Skeletal muscle satellite cell (primary cell): ENCODE data around the gene PDGFRB.

Experiments used
- H3K27me3 ChIP-seq: 2 replicates; pipeline ENCODE4 v1.7.0; 2013; ENCODE audit warnings: low read length; ENCODE audit not compliant: control insufficient read depth, insufficient read depth
- H3K36me3 ChIP-seq: 2 replicates; pipeline ENCODE4 v1.7.0; 2013; ENCODE audit warnings: mild to moderate bottlenecking, control low read depth, low read length; ENCODE audit not compliant: insufficient read depth
- H3K4me1 ChIP-seq: 2 replicates; pipeline ENCODE4 v1.7.0; 2013; ENCODE audit warnings: low read length; ENCODE audit not compliant: control insufficient read depth, insufficient read depth
- H3K4me2 ChIP-seq: 2 replicates; pipeline ENCODE4 v1.7.0; 2013; ENCODE audit warnings: mild to moderate bottlenecking, low read length
- H3K4me3 ChIP-seq: 2 replicates; pipeline ENCODE4 v1.7.0; 2013; ENCODE audit warnings: low read length
- H3K9ac ChIP-seq: 2 replicates; pipeline ENCODE4 v1.7.0; 2013; ENCODE audit warnings: mild to moderate bottlenecking, low read depth, low read length, moderate library complexity
- H3K9me3 ChIP-seq: replicated peaks from 2 replicates; pipeline ENCODE4 v1.7.0; 2013; ENCODE audit warnings: mild to moderate bottlenecking, control low read depth, low read length

PDGFRB gene

DNA sequence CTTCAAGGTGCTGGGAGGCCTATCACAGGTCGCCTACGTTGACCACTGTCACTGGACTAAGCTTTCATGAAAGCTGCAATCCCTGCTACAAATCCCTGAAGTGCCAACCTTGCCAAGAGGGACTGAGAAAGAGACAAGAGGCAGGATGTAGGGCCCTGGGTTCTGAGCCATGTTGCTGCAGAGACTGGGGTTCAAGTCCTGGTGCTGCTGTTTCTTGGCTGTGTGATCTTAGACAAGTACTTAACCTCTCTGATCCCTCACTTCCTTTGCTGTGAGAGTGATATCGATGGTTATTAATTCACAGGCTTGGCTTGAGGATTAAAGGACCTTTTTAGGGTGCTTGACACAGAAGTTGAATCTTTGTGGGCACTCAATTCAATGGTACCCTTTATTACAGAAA, 84.8 kb downstream of the PDGFRB start:
- Histone ChIP-seq H3K4me1 (peaks cover 29% of the 10 kb centered on the region), H3K9ac (no peak overlapping the region), H3K9me3 (peaks cover 3% of the 10 kb centered on the region), H3K36me3 (no peaks in the 10 kb centered on the region), H3K4me3 (no peak overlapping the region), H3K4me2 (no peak overlapping the region), H3K27me3 (peaks cover 11% of the 10 kb centered on the region)

DNA sequence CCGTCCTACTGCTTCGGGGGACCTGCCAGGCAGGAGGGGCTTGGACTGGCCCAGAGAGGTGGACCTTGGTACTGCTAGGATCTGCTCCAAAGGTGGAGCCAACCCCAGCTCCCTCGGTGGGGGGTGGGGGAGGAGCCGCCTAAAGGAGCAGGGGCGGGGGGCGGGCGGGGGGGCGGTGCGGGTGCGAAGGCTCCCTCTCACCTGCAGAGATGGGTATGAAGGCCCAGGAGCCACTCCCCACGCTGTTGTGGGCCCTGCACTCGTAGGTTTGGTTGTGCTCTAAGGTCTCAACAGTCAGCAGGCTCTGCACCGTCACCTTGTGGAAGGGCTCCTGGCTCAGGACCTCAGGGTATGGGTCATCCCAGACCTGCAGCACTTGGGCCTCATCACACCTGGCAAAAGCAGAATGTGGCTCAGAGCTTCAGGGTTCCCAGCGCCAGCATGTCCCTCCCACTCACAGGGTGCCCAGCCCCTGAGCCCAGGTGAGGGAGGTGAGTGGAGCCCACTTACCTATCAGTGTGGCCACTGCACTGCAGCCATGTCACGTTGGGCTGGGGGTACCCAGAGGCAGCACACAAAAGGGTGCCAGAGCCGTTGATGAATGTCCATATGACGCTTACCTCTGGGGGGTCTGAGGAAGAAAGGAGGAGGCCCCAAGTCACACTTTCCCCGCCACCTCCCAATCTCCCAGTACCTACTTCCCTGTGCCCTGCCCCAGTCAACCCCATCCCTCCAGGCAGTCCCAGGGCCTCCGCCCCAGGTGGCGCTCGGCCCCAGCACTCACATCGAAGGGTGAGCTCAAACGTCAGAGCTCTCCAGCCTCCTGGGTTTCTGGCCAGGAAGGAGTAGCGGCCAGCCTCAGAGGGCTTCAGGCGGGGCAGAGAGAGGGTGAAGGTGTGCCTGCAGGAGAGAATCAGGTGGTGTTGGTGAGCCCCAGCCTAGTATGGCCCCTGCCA, 85.7 kb downstream of the PDGFRB start:
- no peak overlapping the region for H3K4me2 ChIP-seq
- no peak overlapping the region for H3K9ac ChIP-seq
- H3K4me3 ChIP-seq = no peak overlapping the region
- peaks cover 2% of the 10 kb centered on the region for H3K27me3 ChIP-seq
- peaks cover 3% of the 10 kb centered on the region for H3K9me3 ChIP-seq
- H3K36me3 ChIP-seq = no peaks in the 10 kb centered on the region
- peaks cover 37% of the 10 kb centered on the region for H3K4me1 ChIP-seq

DNA sequence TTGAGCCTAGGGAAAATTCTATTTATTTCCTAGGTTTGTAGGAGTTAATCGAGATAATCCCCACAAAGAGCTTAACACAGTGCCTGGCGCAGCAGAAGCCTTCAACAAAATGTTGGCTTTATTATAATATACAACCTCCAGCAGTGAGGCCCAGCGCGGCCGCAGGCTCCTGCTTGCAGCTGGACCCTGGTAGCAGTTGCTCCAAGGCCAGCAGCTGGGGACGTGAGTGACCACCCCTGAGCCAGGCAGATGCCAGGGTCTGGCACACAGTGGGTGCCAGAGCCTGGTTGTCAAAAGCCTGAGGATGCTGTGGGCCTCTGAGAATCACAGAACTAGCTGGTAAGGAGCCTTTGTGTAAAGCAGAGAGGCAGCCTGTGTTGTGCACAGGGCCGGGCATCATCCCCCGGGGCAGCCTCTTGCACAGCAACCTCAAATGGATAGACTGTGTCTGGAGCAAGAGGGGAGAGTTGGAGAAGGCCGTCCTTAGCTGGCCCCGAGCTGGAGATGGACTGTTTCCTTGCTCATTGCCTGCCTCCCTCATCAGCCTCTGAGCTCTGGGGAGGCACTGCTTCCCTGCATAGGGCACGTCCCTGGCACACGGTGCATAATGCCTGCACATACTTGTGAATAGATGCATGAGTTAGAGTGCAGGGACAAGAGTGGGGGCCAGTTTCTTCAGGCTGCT, 86.5 kb downstream of the PDGFRB start:
- no peaks in the 10 kb centered on the region for H3K27me3 ChIP-seq
- no peak overlapping the region for H3K9ac ChIP-seq
- no peaks in the 10 kb centered on the region for H3K36me3 ChIP-seq
- no peak overlapping the region for H3K4me2 ChIP-seq
- H3K4me3 ChIP-seq = no peak overlapping the region
- H3K9me3 ChIP-seq = peaks cover 3% of the 10 kb centered on the region
- H3K4me1 ChIP-seq = peaks cover 45% of the 10 kb centered on the region

DNA sequence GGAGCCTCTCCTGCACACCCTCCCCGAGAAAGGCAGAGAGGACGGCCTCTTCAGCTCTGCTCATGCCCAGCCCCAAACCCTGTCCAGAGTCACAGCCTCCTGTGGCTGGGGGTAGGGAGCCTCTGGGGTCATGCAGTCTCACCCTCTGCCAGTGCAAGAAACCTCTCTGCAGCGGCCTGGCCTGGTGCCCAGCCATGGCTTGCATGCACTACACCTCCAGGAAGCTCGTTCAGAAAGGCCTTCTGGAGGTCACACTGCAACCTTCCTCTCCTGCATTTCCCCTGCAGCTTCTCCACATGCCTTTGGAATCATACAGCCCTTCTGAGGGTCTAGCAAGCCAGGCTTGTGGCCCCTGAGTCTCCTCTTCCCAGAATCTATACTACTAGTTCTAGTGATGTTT, 87.2 kb downstream of the PDGFRB start:
- Histone ChIP-seq H3K9me3 (peaks cover 3% of the 10 kb centered on the region), H3K4me1 (peaks cover 45% of the 10 kb centered on the region), H3K4me2 (no peak overlapping the region), H3K27me3 (no peaks in the 10 kb centered on the region), H3K4me3 (no peak overlapping the region), H3K9ac (no peak overlapping the region), H3K36me3 (no peaks in the 10 kb centered on the region)

DNA sequence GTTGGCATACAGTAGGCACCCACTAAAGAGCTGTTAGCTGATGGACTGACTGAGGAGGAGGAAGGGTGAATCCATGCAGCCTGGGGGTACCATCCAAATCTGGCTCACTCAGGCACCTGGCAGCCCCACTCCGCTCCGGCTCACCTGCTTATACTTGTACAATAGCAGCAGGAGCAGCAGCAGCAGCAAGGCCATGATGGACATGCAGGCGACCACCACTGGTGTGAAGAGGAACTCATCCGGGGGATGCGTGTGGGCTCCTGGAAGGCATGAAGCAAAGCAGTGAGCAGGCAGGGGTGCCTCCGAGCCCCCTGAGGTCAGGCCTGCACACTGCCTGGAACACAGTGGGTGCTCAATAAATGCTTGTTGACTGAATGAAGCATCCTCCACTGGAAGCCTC, 87.6 kb downstream of the PDGFRB start:
- Histone ChIP-seq H3K4me1 (peaks cover 45% of the 10 kb centered on the region), H3K4me2 (no peak overlapping the region), H3K9ac (no peak overlapping the region), H3K36me3 (no peaks in the 10 kb centered on the region), H3K27me3 (no peaks in the 10 kb centered on the region), H3K9me3 (no peaks in the 10 kb centered on the region), H3K4me3 (no peak overlapping the region)

DNA sequence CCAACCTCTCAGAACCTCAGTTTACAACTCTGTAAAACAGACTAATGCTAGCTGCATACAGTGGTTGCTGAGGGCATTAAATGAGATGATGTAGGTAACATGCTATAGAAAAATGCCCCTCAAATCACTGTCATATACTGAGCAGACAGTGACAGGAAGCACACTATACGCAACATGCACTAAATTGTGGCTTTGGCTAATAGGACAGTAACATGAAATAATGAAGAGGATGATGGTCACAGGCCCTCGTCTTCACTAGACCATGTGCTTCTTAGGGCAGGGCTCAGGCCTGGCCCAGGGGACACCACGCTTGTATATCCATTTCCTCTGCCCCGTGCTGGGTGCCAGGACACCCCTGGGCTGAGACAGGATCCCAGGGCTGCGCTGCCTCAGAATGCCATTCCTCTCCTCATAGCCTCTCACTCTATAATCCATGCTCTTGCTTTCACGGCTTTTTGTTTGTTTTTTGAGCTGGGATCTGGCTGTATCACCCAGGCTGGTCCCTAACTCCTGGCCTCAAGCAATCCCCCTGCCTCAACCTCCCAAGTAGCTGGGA, 88.2 kb downstream of the PDGFRB start:
- peaks cover 45% of the 10 kb centered on the region for H3K4me1 ChIP-seq
- H3K9ac ChIP-seq = no peak overlapping the region
- no peaks in the 10 kb centered on the region for H3K9me3 ChIP-seq
- H3K27me3 ChIP-seq = no peaks in the 10 kb centered on the region
- H3K36me3 ChIP-seq = no peaks in the 10 kb centered on the region
- no peak overlapping the region for H3K4me3 ChIP-seq
- H3K4me2 ChIP-seq = no peak overlapping the region

DNA sequence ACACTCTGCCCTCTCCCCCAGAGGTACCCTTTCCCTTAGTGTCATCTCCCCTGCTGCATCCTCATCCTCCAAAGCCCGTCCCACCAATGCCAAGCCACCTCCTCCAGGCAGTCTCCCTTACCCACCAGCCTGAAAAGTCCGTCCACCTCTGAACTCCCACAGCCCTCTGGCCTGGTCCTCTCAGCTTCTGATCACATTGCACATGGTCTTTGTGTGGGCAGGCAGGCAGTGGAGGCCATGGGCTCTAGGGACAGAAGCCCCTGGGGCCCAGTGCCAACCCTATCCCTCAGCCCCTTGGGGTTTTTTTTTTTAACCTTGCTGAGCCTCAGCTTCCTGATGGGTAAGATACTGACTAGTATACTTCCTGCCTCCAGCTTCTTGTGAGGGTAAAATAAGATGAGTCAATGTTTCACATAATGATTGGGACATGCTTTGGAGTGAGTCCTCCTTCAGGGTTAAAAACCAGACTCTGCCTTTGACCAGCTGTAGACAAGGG, 88.7 kb downstream of the PDGFRB start:
- Histone ChIP-seq H3K36me3 (no peaks in the 10 kb centered on the region), H3K4me1 (peaks cover 45% of the 10 kb centered on the region), H3K9me3 (no peaks in the 10 kb centered on the region), H3K9ac (peak overlapping the region; percentile 31), H3K4me2 (peak overlapping the region; percentile 21), H3K4me3 (no peak overlapping the region), H3K27me3 (no peaks in the 10 kb centered on the region)

DNA sequence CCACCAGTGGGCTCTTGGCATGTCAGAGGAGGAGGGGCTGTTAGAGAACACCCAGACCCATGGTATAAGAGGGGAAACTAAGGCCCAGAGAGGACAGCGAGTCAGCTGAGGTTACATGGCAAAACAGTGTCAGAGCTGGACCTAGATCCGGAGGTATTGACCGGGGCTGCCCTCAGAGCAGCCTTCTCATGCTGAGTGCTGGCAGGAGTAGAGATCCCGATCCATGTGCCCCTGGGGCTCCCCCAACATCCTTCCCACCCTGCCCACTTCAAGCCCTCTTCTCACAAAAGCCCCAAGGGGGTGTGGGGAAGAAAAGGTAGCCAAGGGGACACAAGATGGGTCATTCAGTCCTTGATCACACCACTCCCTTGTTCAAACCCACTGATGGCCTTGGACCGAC, 89.2 kb downstream of the PDGFRB start:
- Histone ChIP-seq H3K4me3 (no peak overlapping the region), H3K27me3 (no peaks in the 10 kb centered on the region), H3K4me2 (peak overlapping the region; percentile 51), H3K4me1 (peaks cover 45% of the 10 kb centered on the region), H3K9ac (peak overlapping the region; percentile 31), H3K9me3 (no peaks in the 10 kb centered on the region), H3K36me3 (no peaks in the 10 kb centered on the region)

DNA sequence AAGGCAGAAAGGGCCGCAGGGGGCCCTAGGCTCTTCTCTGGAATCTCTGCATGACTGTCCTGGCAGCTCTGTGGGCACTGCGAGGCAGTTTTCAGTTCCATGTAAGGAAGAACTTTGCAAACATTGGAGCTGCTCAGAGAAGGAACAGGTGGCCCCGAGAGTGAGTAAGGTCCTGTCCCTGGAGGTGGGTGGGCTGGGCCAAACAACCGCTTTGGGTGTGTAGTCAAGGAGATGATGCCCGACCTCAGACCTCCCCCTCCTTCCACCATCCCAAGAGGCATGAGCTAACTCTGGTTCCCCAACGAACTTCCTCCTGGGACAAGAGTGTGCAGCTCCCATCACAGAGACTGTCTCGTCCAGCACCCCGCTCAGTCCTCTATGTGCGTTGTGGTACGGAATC, 89.8 kb downstream of the PDGFRB start:
- H3K36me3 ChIP-seq = no peaks in the 10 kb centered on the region
- H3K9ac ChIP-seq = peak overlapping the region; percentile 35
- H3K4me2 ChIP-seq = peak overlapping the region; percentile 51
- H3K4me3 ChIP-seq = peak overlapping the region; percentile 28
- no peaks in the 10 kb centered on the region for H3K9me3 ChIP-seq
- peaks cover 45% of the 10 kb centered on the region for H3K4me1 ChIP-seq
- no peaks in the 10 kb centered on the region for H3K27me3 ChIP-seq

DNA sequence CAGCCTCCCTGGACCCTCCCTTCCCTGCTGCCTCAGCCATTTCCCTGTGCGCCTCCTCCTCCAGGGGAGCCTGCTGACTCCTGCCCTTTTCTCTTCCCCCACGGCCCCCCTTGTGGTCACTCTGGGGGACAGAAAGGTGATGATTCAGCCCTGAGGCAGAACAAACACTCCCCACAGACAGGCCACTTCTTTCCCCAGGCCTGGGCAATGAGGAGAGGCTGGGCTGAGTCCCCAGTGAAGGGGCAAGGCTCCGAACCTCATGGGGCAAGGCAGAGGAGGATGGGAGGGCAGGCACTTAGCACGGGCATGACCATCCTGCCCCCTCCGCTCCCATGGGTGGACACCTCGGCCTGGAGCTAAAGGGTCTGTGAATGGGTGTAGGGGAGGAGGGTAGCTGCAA, 90.3 kb downstream of the PDGFRB start:
- Histone ChIP-seq H3K36me3 (no peaks in the 10 kb centered on the region), H3K9ac (peak overlapping the region; percentile 35), H3K4me2 (peak overlapping the region; percentile 51), H3K27me3 (no peaks in the 10 kb centered on the region), H3K4me3 (peak overlapping the region; percentile 28), H3K9me3 (no peaks in the 10 kb centered on the region), H3K4me1 (peaks cover 45% of the 10 kb centered on the region)

DNA sequence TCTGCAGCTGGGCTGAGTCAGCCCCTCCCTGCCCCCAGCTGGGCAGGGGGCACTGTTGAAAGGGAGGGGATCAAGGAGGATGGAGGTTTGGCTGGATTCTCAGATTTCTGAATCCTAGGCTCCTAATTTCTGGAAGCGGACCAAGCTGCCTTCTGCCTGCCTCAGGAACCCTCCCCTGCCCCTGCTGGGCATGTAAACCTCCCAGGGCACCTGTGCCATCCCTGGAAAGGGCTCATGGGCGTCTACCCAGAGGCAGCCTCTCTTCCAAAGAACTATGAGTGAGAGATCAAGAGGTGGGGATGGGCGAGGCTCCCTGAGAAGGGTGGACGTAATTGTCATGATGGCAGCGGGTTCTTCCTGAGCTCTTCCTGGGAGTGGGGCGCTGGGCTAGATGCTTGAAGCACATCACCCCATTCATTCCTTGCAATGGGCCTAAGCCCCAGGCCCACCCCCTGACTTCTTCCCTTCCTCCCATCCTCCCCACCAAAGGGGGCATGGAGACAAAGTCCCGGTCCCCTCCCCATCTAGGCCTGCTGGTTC, 90.9 kb downstream of the PDGFRB start:
- Histone ChIP-seq H3K4me2 (peak overlapping the region; percentile 51), H3K27me3 (no peaks in the 10 kb centered on the region)

More for the DNA sequence above, 90.9 kb downstream of the PDGFRB start:
- no peak overlapping the region for H3K4me3 ChIP-seq
- H3K9me3 ChIP-seq = no peaks in the 10 kb centered on the region
- no peaks in the 10 kb centered on the region for H3K36me3 ChIP-seq
- peak overlapping the region; percentile 24 for H3K9ac ChIP-seq
- peaks cover 45% of the 10 kb centered on the region for H3K4me1 ChIP-seq
